ENCODE data around the gene YBX2.

- peak in 4 of 11 experiments; percentile 5 to 50 (median 18) for TF ChIP-seq CTCF (IDR thresholded peaks at IDR 0.05 in 8 of 11, conservative IDR thresholded peaks at IDR 0.05 in 3 of 11)
- TF ChIP-seq POLR2A (IDR thresholded peaks at IDR 0.05) = peak in 2 of 3 donors; percentile 23 to 69
These were observed 35.0 kb upstream of the YBX2 start for GRCh38 chr17:7329374-7329996.

All from spleen (tissue), 7 donors.